ENCODE data around the gene ITGAX.
"Not testable (repeated sequence)": the region's sequence is repeated elsewhere in the genome, so short reads cannot be mapped to it uniquely, and the experiment has no call there.

Gene ITGAX

DNA sequence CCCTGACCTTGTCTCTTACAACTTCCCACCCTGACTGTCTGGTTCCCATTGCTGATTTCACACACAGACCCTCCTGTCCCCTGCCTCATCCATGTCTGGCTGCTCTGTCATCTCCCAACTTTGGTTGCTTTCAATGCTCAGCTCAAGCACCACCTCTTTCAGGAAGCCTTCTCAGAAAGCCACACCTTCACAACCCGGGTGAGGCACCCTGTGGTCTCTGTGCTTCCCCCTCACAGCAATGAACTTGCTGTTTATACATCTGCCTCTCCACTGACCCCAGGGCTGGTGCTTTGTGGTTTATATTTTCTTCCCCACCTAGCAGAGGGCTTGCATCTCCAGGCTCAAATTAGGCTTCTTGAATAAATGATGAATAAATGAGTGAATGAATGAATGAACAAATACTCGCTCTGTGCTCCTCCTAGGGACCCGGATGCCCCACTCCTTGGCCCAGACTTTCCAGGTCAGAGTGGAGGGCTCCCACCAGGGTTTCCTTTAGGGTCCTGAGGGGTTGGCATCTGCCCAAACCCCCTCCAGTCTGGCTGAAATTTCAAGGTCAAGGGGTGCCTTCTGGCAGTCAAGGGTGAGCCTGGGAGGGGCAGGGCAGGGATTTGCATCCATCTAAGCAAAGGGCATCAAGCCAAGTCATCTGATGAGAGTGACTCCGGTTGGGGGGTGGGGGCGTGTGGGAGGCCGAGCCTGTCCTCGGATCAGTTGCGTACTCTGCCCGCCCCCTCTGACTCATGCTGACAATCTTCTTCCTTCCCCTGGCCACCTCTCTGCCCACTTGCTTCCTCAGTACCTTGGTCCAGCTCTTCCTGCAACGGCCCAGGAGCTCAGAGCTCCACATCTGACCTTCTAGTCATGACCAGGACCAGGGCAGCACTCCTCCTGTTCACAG lies at the start of gene ITGAX:
Gene ITGAX (plus strand): TSS at position 783 of the 898 bp plus-strand sequence. CDS start 79 bp downstream, at position 862.
- DNase-seq (ENCODE audit: low read depth in 3 of 3, low spot score in 1 of 3) = peak in 1 of 3 donors; percentile 12

DNA sequence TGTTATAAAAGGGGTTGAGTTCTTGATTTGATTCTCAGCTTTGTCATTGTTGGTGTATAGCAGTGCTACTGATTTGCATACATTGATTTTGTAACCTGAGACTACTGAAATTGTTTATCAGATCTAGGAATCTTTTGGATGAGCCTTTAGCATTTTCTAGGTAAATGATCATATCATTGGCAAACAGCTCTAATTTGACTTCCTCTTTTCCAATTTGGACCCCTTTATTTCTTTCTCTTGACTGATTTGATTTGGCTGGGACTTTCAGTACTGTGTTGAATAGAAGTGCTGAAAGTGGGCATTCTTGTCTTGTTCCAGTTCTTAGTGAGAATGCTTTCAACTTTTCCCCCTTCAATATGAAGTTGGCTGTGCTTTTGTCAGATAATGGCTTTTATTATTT lies 49.8 kb upstream of the ITGAX start:
- DNase-seq (ENCODE audit: low read depth in 3 of 3, low spot score in 1 of 3) = no peak

DNA sequence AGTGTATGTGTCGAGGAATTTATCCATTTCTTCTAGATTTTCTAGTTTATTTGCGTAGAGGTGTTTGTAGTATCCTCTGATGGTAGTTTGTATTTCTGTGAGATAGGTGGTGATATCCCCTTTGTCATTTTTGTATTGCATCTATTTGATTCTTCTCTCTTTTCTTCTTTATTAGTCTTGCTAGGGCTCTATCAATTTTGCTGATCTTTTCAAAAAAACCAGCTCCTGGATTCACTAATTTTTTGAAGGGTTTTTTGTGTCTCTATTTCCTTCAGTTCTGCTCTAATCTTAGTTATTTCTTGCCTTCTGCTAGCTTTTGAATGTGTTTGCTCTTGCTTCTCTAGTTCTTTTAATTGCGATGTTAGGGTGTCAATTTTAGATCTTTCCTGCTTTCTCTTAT lies 46.6 kb upstream of the ITGAX start:
- not testable (repeated sequence) for DNase-seq (ENCODE audit: low read depth in 3 of 3, low spot score in 1 of 3)

DNA sequence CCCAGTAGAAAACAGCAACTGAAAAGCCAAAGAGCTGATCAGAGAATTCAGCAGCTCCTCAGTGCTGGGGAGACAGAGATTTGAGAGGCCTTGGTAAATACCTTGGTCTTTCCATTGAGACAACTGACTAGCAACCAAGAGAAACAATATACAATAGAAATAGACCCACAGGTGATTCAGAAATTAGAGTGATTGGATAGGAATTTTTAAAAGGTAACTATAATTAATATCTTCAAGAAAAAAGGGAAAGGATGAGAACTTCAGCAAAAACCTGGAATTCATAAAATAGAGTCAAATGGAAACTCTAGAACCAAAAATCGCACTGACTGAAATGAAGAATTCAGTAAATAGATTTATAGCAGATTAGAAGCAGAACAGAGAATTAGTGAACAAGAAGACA lies 32.5 kb upstream of the ITGAX start:
- DNase-seq (ENCODE audit: low read depth in 3 of 3, low spot score in 1 of 3) = no peak

DNA sequence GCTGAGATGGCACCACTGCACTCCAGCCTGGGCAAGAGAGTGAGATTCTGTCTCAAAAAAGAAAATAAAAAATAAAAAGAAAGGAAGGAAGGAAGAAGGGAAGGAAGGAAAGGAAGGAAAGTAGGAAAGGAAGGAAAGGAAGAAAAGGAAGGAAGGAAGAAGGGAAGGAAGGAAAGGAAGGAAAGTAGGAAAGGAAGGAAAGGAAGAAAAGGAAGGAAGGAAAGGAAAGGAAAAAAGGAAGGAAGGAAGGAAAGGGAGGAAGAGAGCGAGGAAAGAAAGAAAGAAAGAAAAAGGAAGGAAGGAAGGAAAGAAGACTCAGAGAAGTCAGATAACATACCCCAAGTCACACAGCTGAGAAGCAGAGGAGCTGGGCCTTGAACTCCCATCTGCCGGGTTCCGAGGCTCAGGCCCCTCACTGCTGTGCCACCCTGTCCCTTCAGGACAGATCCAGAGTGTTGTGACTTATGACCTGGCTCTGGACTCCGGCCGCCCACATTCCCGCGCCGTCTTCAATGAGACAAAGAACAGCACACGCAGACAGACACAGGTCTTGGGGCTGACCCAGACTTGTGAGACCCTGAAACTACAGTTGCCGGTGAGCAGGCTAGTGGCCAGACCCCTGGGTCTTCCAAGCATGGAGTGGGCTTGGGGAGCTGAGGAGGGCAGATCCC lies 30.9 kb upstream of the ITGAX start:
- DNase-seq (ENCODE audit: low read depth in 3 of 3, low spot score in 1 of 3) = no peak

DNA sequence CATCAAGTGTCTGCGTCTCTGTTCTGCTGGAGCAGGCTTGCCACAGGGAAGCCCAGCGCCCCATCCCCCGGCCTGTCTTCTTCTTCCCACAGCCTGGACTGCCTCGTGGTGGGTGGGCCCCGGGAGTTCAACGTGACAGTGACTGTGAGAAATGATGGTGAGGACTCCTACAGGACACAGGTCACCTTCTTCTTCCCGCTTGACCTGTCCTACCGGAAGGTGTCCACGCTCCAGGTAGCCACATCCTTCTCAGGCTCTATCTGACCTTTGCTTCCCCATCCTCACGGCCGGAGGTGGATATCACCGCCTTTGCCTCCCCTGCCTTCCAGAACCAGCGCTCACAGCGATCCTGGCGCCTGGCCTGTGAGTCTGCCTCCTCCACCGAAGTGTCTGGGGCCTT lies 29.8 kb upstream of the ITGAX start:
- no peak for DNase-seq (ENCODE audit: low read depth in 3 of 3, low spot score in 1 of 3)

DNA sequence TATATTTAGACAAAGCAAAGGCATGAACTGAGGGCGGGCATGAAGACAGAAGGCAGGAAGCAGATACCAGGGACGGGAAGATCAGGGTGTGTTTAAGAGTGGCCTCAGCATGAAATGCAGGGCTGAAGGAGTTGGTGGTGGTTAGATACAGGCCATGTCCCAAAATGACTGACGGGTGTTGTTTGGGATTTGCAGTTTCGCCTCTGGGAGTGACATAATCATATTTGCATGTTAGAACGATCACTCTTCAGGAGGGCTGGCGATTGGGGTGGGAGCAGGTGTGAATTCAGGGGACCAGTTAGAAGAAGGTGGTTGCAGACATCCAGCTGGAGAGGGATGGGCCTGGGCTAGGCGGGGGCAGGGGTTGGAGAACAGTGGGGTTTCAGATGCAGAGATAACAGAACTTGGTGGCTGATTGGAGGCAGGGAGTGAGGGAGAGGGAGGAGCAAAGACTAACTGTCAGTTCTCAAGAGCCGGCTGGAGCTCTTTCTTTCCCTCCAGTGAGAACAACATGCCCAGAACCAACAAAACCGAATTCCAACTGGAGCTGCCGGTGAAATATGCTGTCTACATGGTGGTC lies 27.2 kb upstream of the ITGAX start:
- DNase-seq (ENCODE audit: low read depth in 3 of 3, low spot score in 1 of 3) = no peak

DNA sequence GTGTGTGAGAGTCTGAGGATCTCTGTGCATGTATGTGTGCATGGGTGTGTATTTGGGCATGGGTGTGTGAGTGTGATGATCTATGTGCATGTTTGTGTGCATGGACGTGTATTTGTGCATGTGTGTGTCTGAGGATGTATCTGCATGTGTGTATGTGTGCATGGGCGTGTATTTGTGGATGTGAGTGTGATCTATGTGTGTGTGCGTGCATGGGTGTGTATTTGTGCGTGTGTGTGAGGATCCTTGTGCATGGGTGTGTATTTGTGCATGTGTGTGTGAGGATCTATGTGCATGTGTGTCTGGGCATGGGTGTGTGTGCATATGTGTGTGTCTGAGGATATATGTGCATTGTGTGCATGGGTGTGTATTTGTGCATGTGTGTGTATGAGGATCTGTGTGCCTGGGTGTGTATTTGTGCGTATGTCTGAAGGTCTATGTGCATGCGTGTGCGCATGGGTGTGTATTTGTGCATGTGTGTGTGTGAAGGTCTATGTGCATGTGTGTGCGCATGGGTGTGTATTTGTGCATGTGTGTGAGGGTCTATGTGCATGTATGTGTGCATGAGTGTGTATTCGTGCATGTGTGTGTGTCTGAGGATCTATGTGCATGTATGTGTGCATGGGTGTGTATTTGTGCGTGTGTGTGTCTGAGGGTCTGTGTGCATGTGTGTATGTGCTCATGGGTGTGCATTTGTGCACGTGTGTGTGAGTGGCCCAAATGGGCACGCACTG lies 26.5 kb upstream of the ITGAX start:
- no peak for DNase-seq (ENCODE audit: low read depth in 3 of 3, low spot score in 1 of 3)

DNA sequence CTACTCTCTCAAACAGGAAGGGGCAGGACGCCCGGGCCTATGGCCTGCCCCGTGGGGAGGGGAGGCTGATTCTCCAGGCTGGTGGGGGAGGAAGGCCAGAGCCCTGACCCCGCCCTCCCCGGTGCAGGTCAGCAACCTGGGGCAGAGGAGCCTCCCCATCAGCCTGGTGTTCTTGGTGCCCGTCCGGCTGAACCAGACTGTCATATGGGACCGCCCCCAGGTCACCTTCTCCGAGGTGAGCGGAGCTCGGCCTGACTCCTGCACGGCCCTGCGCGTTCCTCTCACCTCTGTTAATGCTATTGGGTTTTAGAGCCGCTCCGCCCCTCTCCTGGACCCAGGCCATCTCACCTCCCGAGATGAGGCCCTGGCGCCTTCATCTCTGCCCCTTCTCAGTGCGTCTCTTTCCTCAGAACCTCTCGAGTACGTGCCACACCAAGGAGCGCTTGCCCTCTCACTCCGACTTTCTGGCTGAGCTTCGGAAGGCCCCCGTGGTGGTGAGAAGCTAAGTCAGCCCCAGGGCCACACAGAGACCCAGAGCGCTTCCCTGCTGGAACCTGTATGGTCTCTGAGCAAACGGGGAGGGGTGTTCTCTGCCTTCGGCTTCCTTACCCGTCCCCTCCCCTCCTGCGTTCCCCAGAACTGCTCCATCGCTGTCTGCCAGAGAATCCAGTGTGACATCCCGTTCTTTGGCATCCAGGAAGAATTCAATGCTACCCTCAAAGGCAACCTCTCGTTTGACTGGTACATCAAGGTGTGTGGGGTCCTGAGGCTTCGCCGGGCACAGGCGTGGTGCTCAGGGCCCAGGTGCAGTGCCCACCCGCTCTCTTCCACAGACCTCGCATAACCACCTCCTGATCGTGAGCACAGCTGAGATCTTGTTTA lies 25.1 kb upstream of the ITGAX start:
- no peak for DNase-seq (ENCODE audit: low read depth in 3 of 3, low spot score in 1 of 3)

DNA sequence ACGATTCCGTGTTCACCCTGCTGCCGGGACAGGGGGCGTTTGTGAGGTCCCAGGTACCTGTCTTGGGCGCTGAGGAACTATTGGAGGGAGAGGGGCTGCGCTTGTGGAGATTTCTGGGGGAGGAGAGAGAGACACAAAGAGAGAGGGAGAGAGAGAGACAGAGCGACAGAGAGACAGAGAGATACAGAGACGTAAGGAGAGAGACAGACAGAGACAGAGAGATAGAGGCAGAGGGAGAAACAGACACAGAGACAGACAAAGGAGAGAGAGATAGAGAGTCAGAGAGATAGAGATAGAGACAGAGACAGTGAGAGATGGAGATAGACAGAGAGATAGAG lies 24.5 kb upstream of the ITGAX start:
- no peak for DNase-seq (ENCODE audit: low read depth in 3 of 3, low spot score in 1 of 3)

DNA sequence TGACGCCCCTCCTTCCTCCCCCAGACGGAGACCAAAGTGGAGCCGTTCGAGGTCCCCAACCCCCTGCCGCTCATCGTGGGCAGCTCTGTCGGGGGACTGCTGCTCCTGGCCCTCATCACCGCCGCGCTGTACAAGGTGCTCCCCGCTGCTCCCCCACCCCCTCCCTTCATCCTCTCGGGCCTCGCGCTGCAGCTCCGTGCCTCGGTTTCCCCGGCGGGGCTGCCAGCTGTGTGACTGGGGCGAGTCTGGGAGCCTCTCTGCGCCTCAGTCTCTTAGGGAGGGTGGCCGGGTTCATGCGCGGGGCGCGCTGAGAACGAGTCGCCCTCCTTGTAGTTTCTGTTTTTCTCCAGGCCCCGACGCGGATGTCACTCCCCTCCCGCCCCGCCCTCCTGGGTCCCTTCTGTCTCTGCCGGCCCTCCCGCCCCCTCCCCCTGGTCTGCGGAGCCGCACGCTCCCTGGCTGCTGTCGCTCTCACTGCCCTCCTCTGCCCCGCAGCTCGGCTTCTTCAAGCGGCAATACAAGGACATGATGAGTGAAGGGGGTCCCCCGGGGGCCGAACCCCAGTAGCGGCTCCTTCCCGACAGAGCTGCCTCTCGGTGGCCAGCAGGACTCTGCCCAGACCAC lies 23.7 kb upstream of the ITGAX start:
- DNase-seq (ENCODE audit: low read depth in 3 of 3, low spot score in 1 of 3) = no peak

DNA sequence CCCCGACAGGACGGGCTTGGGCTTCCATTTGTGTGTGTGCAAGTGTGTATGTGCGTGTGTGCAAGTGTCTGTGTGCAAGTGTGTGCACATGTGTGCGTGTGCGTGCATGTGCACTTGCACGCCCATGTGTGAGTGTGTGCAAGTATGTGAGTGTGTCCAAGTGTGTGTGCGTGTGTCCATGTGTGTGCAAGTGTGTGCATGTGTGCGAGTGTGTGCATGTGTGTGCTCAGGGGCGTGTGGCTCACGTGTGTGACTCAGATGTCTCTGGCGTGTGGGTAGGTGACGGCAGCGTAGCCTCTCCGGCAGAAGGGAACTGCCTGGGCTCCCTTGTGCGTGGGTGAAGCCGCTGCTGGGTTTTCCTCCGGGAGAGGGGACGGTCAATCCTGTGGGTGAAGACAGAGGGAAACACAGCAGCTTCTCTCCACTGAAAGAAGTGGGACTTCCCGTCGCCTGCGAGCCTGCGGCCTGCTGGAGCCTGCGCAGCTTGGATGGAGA lies 23.1 kb upstream of the ITGAX start:
- DNase-seq (ENCODE audit: low read depth in 3 of 3, low spot score in 1 of 3) = no peak

DNA sequence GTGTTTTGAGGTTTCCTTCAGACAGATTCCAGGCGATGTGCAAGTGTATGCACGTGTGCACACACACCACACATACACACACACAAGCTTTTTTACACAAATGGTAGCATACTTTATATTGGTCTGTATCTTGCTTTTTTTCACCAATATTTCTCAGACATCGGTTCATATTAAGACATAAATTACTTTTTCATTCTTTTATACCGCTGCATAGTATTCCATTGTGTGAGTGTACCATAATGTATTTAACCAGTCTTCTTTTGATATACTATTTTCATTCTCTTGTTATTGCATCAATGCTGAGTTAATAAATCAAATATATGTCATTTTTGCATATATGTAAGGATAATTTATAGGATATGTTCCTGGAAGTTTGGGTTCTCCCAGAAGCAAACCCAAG lies 22.4 kb upstream of the ITGAX start:
- DNase-seq (ENCODE audit: low read depth in 3 of 3, low spot score in 1 of 3) = no peak

DNA sequence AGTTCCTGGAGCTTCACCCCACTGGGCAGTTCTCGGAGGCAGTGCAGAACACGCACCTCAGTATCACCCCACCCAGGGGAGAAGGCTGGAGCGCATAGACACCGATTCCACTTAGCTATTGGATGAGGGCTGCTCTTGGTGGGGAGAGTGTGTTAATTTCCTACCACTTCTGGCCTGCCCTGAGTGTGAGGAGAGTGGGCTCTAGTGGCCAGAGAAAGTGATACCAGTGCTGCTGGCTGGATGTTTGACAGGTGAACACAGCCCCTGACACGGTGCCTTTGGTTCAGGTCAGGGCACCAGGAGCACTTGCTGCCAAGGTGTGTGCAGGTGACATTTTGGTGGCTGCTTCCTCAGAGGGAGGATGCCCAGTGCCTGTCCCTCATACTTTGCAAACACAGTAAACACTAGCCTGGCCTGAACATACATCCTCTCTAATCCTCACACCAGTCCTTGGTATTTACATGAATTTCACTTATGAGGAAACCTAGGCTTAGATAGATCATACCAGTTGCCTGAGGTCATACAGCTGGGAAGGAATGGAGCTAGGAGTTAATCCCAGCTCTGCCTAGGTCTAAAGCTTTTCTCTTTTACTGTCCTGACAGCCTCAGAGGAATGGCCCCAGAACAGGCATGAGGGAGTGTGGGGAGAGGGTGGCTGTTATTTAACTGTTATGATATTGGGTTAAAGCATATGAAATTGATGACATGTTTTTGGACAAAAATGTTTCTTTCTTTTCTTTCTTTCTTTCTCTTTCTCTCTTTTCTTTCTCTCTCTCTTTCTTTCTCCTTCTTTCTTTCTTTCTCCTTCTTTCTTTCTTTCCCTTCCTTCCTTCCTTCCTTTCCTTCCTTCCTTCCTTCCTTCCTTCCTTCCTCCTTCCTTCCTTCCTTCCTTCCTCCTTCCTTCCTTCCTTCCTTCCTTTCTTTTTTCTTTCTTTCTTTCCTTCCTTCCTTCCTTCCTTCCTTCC lies 21.0 kb upstream of the ITGAX start:
- DNase-seq (ENCODE audit: low read depth in 3 of 3, low spot score in 1 of 3) = no peak

DNA sequence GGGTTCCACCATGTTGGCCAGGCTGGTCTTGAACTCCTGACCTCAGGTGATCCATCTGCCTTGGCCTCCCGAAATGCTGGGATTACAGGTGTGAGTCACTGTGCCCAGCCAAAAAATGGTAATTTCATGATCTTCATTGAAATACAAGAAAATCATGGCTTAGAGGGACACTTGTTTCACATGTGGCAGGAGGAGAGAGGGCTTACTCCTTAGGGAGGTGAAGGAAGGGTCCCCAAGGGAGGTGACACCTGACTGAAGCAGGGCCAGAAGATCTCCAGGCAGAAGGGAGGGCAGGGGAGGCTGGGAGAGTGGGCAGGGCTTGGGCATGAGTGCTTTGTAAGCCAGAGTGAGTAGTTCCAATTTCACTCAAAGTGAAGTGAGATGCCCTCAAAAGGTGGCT lies 20.0 kb upstream of the ITGAX start:
- DNase-seq (ENCODE audit: low read depth in 3 of 3, low spot score in 1 of 3) = no peak

DNA sequence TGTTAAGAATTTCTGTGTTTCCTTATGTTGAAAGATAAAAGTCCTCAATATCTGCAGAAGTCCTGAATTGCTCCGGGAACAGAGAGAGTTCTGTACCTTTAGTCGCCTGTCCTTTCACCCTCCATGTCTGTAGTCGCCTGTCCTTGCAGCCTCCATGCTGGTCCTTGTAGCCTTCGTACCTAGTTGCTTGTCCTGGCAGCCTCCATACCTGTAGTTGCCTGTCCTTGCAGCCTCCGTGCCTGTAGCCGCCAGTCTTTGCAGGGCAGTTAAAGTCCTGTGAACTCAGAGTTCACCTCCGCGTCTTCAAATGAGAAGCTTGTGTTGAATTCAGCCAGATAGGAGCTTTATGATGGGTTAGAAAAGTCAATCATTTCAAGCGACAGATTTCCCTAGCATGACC lies 19.5 kb upstream of the ITGAX start:
- DNase-seq (ENCODE audit: low read depth in 3 of 3, low spot score in 1 of 3) = no peak

DNA sequence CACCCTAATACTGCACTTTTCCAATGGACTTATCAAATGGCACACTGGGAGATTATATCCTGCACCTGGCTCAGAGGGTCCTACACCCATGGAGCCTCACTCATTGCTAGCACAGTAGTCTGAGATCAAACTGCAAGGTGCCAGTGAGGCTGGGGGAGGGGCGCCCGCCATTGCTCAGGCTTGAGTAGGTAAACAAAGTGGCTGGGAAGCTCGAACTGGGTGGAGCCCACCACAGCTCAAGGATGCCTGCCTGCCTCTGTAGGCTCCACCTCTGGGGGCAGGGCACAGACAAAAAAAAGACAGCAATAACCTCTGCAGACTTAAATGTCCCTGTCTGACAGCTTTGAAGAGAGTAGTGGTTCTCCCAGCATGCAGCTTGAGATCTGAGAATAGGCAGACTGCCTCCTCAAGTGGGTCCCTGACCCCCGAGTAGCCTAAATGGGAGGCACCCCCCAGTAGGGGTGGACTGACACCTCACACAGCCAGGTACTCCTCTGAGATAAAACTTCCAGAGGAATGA lies 16.8 kb upstream of the ITGAX start:
- not testable (repeated sequence) for DNase-seq (ENCODE audit: low read depth in 3 of 3, low spot score in 1 of 3)

DNA sequence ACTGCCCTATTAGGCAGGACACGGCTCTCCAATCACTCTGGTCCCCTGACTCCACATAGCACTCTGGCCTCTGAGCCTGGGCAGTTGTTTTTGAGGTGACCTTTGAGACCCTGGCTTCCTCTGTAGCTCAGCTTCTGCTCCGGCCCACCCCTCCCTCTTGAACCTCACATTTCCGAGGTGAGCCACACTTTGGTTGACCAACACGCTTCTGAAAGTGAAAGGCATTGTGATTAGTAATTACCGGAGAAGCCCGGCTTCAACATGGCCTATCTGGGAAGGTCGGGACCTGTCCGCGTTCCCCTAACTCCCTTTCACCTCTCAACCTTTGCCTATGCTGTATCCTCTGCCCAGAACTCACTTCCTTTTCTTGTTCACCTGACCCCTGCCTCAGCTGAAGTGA lies 10.3 kb upstream of the ITGAX start:
- DNase-seq (ENCODE audit: low read depth in 3 of 3, low spot score in 1 of 3) = no peak

DNA sequence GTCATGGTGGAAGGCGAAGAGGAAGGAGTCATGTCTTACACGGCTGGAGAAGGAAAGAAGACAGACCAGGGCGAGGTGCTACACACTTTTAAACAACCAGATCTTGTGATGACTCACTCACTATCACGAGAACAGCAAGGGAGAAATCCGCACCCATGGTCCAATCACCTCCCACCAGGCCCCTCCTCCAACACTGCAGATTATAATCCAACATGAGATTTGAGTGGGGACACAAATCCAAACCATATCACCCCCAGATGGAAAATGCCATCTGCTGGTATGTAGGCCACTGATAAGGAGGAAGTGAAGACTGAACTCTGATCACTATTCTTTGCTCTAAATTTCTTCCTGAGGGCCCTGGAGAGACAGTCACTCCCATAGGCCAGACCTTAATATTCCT lies 7.5 kb upstream of the ITGAX start:
- no peak for DNase-seq (ENCODE audit: low read depth in 3 of 3, low spot score in 1 of 3)
